Midbrain (tissue), 1 donor: ENCODE measurements around the gene MFSD12.
"Not testable (repeated sequence)": the region's sequence is repeated elsewhere in the genome, so short reads cannot be mapped to it uniquely, and the experiment has no call there.

Experiments
- DNase-seq: peaks from one replicate; lab custom pipeline; 2025; lab: John Stamatoyannopoulos, UW

The MFSD12 gene

DNA sequence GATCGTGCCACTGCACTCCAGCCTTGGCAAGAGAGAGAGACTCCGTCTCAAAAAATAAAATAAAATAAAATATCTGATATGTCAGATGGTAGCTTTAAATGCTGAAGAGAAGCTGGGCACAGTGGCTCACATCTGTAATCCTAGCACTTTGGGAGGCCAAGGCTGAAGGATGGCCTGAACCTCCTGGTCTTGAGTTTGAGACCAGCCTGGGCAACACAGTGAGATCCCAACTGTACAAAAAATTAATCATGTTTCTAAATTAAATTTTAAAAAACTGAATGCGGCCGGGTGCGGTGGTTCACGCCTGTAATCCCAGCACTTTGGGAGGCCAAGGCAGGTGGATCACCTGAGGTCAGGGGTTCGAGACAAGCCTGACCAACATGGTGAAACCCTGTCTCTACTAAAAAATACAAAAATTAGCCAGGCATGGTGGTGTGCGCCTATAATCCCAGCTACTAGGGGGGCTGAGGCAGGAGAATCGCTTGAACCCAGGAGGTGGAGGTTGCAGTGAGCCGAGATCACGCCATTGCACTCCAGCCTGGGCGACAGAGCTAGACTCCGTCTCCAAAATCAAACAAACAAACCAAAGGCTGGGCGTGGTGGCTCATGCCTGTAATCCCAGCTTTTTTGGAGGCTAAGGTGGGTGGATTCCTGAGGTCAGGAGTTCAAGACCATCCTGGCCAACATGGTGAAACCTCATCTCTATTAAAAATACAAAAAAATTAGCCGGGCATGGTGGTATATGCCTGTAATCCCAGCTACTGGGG is 26.8 kb upstream of the MFSD12 start:
- DNase-seq, result not testable (repeated sequence)

- DNase-seq, result not testable (repeated sequence)
Measured at GRCh38 chr19:3581792-3582191, 24.4 kb upstream of the MFSD12 start.

DNA sequence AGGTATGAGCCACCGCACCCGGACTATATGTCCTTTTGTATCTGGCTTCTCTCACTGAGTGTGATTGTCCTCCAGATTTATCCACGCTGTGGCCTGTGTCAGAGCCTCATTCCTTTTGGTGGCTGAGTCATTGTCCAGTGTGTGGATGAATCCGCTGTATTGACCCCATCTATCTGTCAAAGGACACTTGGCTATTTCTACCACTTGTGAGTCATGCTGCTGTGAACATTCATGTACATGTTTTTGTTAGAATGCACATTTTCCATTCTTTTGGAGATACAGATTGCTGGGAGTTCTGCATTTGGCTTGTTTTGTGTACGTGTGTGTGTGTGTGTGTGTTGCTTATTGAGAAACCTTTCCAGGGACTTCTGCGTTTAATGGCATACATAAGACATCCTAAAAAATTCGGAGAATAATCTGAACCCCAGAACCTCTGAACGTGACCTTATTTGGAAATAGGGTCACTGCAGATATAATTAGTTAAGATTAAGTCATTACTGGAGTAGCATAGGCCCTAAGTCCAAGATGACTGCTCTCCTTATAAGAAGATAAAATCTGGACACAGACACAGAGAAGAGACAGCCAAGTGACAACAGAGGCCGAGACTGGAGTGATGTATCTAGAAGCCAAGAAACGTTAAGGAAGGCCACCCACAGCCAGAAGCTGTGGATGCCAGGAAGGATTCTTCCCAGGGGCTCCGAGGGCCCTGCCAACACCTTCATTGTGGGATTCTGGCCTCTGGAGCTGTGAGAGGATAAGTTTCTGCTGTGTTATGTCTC is 23.0 kb upstream of the MFSD12 start:
- no peak for DNase-seq

GRCh38 chr19:3578390-3578789 is 21.0 kb upstream of the MFSD12 start:
- no peak for DNase-seq

GRCh38 chr19:3577723-3578344 is 20.4 kb upstream of the MFSD12 start:
- DNase-seq, result no peak

- DNase-seq, result peak; percentile 16
Measured at GRCh38 chr19:3576696-3577443, 19.5 kb upstream of the MFSD12 start.

DNA sequence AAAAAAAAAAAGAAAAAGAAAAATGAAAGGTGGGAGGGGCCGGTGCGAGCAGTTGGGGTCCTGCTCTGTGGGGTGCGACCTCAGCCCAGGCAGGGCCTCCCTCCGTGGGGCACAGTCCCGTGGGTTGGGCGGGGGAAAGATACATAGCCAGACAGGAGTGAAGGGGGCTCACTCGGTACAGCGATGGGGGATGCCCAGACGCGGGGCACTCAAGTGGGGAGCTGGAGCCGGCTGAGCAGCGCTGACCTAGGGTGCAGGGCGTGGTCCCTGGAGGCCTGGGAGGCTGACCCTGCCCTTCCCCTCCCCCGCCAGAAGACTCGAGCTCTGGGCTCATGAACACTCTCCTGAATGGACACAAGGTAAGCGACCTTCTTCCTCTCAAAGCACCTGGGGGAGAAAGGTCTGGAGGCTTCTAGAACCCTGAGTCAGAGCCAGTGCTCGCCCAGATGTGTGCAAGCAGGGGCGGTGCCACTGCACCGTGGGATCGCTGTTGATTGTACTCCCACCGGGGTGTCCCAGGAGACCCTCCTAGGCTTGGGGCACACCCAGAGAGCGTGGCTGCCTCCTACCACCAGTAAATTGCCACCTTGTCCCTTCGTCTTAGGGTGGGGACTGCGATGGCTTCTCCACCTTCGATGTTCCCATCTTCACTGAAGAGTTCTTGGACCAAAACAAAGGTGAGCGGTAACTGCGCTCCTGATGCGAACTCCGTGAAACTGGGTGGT is 18.7 kb upstream of the MFSD12 start:
- no peak for DNase-seq

DNA sequence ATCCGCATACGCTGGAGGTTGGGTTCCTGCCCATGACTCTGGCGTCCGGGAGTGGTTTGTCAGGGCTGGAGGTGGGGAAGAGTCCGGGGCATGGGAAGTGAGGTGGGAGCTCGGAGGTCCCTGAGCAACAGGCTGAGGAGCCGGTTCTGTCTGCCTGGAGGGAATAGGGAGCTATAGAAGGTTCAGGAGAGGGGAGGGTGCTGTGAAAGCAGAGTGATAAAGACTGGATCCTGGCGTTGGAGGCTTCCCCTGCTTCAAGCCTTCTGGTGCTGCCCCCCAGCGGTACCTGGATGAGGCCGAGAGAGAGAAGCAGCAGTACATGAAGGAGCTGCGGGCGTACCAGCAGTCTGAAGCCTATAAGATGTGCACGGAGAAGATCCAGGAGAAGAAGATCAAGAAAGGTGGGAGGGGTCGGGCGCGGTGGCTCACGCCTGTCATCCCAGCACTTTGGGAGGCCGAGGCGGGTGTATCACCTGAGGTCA is 17.9 kb upstream of the MFSD12 start:
- DNase-seq, result no peak

DNA sequence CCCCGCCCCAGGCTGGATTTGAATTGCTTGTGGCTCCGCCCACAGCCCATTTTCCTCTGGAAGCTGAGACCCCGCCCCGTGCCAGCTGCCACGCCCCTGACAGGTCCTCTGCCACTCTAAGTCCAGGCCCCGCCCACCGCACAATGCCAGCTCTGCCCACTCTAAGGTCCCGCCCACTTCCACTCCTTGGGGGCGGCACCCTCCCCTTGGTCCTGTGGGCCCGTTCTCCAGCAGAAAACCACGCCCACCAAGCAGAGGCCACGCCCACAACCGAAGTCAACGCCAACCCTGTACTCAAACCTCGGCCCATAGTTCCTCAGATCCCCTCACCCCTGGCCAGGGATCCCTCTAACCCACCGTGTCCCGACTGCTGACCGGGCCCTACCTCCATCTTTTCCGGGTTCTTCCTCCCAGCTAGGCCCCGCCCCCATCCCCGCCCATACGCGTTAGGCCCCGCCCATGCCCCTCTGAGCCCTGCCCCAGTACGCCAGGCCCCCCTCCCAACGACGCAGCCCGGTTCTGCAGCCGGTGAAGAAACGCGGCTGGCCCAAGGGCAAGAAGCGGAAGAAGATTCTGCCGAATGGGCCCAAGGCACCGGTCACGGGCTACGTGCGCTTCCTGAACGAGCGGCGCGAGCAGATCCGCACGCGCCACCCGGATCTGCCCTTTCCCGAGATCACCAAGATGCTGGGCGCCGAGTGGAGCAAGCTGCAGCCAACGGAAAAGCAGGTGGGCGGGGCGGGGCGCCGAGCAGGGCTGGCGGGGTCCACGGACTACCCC is 16.7 kb upstream of the MFSD12 start:
- DNase-seq, result peak; percentile 23

DNA sequence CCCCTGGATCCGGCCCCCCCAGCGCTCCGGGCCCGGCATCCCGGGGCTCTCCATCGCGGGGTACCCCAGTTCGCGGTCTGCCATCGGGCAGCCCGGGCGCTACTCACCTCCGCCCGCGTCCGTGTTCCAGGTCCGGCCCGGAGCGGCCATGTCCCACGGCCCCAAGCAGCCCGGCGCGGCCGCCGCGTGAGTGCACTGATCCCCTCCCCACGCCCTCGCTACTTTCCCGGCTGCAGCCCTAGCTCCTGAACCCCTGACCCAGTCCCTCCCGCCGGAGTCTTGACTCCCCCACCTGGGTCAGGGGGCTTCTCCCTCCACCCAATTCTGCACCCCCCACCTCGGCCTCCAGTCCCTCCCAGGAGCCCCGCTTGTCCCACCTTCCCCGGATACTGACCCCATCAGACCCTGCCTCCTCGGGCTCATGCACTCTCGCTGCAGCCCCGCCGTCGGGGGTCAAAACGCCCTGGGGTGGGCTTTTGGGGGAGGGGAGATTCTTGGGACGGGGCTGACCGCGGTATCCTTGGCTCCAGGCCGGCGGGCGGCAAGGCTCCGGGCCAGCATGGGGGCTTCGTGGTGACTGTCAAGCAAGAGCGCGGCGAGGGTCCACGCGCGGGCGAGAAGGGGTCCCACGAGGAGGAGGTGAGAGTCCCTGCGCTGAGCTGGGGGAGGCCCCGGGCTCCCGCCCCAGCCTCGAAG is 15.9 kb upstream of the MFSD12 start:
- no peak for DNase-seq

- DNase-seq, result no peak
Measured at GRCh38 chr19:3572855-3573161, 15.4 kb upstream of the MFSD12 start, which contains the start of gene HMG20B. Gene HMG20B (plus strand): TSS chr19:3572944. CDS start chr19:3573310, 366 bp downstream.

GRCh38 chr19:3572132-3572854 is 14.9 kb upstream of the MFSD12 start:
- DNase-seq, result peak; percentile 100

DNA sequence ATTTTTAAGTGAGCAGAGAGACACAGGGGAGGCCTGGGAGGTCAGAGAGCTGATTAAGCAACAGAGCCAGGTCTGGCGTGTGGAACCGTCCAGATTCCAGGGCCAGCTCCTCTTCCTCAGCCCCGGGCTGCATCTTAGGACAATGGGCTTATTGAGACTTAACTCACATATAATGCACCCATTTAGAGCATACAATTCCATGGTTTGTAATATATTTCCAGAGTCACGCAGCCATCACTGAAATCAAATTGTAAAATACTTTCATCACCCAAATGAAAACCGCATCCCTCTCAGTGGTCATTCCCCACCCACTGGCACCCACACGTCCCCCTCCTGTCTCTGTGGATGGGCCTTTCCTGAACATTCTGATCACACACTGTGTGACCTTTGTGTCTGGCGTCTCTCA is 13.2 kb upstream of the MFSD12 start:
- peak; percentile 75 for DNase-seq

DNA sequence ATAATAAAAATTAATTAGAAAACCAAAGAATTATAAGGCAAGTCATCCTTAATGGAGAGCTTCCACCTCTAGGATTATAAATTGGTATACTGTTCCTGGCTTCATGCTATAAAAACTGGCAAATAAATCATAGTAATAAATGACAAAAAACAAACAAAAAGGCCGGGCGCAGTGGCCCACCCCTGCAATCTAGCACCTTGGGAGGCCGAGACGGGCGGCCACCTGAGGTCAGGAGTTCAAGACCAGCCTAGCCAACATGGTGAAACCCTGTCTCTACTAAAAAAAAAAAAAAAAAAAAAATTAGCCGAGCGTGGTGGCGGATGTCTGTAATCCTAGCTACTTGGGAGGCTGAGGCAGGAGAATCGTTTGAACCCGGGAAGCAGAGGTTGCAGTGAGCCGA is 12.7 kb upstream of the MFSD12 start:
- DNase-seq, result not testable (repeated sequence)

GRCh38 chr19:3565139-3565538 is 7.8 kb upstream of the MFSD12 start:
- no peak for DNase-seq

DNA sequence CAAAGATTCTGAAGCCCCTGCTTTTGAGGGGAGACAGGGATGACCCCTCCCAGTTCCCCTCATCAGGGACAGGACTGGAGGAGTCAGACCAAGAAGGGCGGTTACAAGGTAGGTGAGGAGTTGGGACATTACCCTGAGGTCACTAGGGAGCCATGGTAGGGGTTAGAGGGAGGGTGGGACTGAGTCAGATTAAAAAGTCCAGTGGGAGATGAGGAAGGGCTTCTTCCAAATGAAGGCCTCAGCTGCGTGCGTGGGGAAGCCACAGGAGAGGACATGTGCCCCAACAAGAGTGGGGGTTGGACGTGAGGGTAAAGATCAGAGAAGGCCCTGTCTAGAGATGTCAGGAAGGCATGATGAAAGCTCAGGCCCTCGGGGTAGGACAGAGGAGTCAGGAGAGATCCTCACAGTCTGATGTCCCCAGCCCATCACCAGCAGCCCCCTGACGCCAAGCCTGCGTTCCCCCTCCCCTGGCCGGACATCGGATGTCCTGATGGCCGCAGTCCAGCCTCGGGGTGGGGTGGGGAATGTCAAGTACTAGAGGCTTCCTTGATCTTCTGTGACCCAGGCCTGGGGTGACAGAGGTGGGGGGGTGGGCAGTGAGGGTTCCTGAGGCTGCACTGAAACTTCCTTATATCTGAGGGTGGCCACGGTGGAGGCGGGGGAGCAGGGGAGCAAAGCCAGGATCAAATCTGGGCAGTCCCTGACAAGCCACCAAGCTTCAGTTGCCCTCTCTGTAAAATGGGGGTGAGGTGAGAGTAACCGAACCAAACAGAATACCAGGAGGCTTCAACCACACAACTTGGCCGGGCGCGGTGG is 6.5 kb upstream of the MFSD12 start:
- no peak for DNase-seq

- DNase-seq, result no peak
Measured at GRCh38 chr19:3556978-3557460, 367 bp downstream of the MFSD12 start.

GRCh38 chr19:3556423-3556977 is 886 bp downstream of the MFSD12 start:
- no peak for DNase-seq
